C4-2B (cell line): ENCODE results near the gene LRRC56.

Experiments
- H3K27ac ChIP-seq: fragments of 450-650 bp; 2 replicates; pipeline ENCODE4 v1.5.1; 2017
- ZFX ChIP-seq: fragments of 450-650 bp; IDR thresholded peaks from 2 replicates; pipeline ENCODE4 v1.6.1; 2017
- TF ChIP-seq, protein P1 (sequence below): fragments of 450-650 bp; conservative IDR thresholded peaks from 2 replicates; pipeline ENCODE4 v1.5.1; 2017; ENCODE audit warnings: mild to moderate bottlenecking

Gene LRRC56

GRCh38 chr11:518463-519202 is 18.7 kb upstream of the LRRC56 start:
- TF ChIP-seq, protein P1, sequence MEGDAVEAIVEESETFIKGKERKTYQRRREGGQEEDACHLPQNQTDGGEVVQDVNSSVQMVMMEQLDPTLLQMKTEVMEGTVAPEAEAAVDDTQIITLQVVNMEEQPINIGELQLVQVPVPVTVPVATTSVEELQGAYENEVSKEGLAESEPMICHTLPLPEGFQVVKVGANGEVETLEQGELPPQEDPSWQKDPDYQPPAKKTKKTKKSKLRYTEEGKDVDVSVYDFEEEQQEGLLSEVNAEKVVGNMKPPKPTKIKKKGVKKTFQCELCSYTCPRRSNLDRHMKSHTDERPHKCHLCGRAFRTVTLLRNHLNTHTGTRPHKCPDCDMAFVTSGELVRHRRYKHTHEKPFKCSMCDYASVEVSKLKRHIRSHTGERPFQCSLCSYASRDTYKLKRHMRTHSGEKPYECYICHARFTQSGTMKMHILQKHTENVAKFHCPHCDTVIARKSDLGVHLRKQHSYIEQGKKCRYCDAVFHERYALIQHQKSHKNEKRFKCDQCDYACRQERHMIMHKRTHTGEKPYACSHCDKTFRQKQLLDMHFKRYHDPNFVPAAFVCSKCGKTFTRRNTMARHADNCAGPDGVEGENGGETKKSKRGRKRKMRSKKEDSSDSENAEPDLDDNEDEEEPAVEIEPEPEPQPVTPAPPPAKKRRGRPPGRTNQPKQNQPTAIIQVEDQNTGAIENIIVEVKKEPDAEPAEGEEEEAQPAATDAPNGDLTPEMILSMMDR: peak; percentile 99
- no peak for TF ChIP-seq ZFX

GRCh38 chr11:520428-521176 is 16.7 kb upstream of the LRRC56 start:
- TF ChIP-seq ZFX: no peak
- TF ChIP-seq, protein P1: no peak; the same call in 1 of the 2 replicates
- H3K27ac ChIP-seq: no peak overlapping the region

More at GRCh38 chr11:518463-519202, 18.7 kb upstream of the LRRC56 start:
- H3K27ac ChIP-seq: no peak overlapping the region; the same call in 1 of the 2 replicates

GRCh38 chr11:521177-521688 is 16.1 kb upstream of the LRRC56 start:
- H3K27ac ChIP-seq: no peak overlapping the region
- TF ChIP-seq, protein P1: no peak
- no peak for TF ChIP-seq ZFX

- H3K27ac ChIP-seq: no peak overlapping the region
- TF ChIP-seq ZFX: no peak
- TF ChIP-seq, protein P1: no peak
Measured at GRCh38 chr11:526192-526591, 11.1 kb upstream of the LRRC56 start.

DNA sequence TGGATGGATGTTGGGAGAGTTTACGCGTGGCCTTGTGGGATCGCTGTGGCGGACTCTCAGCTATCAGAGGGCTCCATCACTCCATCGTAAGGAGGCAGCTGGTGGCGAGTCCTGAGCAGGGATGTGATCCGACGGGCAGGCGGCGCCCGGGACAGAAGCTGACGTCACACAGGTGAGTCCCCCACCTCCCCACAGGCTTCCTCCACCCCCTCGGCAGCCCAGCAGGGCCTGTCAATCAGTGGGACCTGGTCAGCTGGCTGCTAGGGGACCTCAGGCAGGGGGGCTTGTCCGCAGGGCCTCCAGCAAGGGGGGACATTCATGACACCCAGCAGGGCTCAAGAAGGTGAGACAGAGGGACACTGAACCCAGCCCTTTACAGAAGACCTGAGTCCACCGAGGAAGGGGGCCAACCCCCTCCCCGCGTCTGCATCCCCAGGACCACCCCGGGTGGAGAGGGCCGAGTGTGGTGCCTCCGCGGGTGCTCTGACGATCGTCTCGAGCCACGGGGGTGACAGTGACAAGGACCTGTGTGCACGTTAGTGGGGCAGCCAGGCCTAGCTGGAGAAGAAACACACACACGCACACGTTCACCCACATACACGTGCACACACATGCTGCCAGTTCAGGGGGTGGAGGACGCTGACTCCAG is 9.0 kb upstream of the LRRC56 start:
- TF ChIP-seq ZFX: no peak
- TF ChIP-seq, protein P1: no peak

GRCh38 chr11:528815-529727 is 8.3 kb upstream of the LRRC56 start:
- H3K27ac ChIP-seq: no peak overlapping the region
- TF ChIP-seq, protein P1: no peak
- TF ChIP-seq ZFX: no peak

More for the DNA sequence above, 9.0 kb upstream of the LRRC56 start:
- no peak overlapping the region for H3K27ac ChIP-seq
